Loucy (cell line): Measurements from ENCODE around the gene CIAO3.

Experiments
- H2AFZ ChIP-seq: fragments of 200-600 bp; sonication (generic); 2 replicates; pipeline ENCODE4 v1.6.0; 2016; ENCODE audit warnings: antibody characterized with exemption, mild to moderate bottlenecking, low read length, moderate library complexity
- H3F3A ChIP-seq: fragments of 200-600 bp; 2 replicates; pipeline ENCODE4 v1.6.0; 2016; ENCODE audit warnings: antibody characterized with exemption, low read depth, mild to moderate bottlenecking
- H3K27me3 ChIP-seq: fragments of 200-600 bp; sonication (generic); 2 replicates; pipeline ENCODE4 v1.6.1; 2014; ENCODE audit warnings: low read length, mild to moderate bottlenecking; ENCODE audit not compliant: insufficient read depth, poor library complexity, severe bottlenecking
- H3K36me3 ChIP-seq: fragments of 200-600 bp; sonication (generic); 2 replicates; pipeline ENCODE4 v1.6.1; 2016; ENCODE audit warnings: low read length; ENCODE audit not compliant: insufficient read depth
- H3K4me1 ChIP-seq: fragments of 200-600 bp; sonication (generic); 2 replicates; pipeline ENCODE4 v1.5.1; 2014; ENCODE audit warnings: low read length, mild to moderate bottlenecking; ENCODE audit not compliant: insufficient read depth, poor library complexity, severe bottlenecking
- H3K4me2 ChIP-seq: fragments of 200-600 bp; sonication (generic); 2 replicates; pipeline ENCODE4 v1.6.0; 2014; ENCODE audit warnings: antibody characterized with exemption, low read length, low read depth, mild to moderate bottlenecking; ENCODE audit not compliant: poor library complexity, severe bottlenecking
- H3K4me3 ChIP-seq: fragments of 200-600 bp; sonication (generic); 2 replicates; pipeline ENCODE4 v1.5.1; 2014; ENCODE audit warnings: low read length, mild to moderate bottlenecking, mixed read lengths; ENCODE audit not compliant: poor library complexity, severe bottlenecking
- H3K79me2 ChIP-seq: fragments of 200-600 bp; sonication (generic); 2 replicates; pipeline ENCODE4 v1.6.1; 2014; ENCODE audit warnings: low read length; ENCODE audit not compliant: insufficient read depth
- H3K9ac ChIP-seq: fragments of 200-600 bp; sonication (generic); 2 replicates; pipeline ENCODE4 v1.6.0; 2014; ENCODE audit warnings: mild to moderate bottlenecking, low read depth, low read length, moderate library complexity; ENCODE audit not compliant: poor library complexity, severe bottlenecking
- H3K9me2 ChIP-seq: fragments of 200-600 bp; sonication (generic); replicated peaks from 2 replicates; pipeline ENCODE4 v1.6.1; 2016; ENCODE audit warnings: low read depth, low read length, mixed read lengths
- H3K9me3 ChIP-seq: fragments of 200-600 bp; sonication (generic); 2 replicates; pipeline ENCODE4 v1.6.1; 2014; ENCODE audit warnings: mild to moderate bottlenecking, antibody characterized with exemption, low read length, low read depth; ENCODE audit not compliant: insufficient read depth
- H4K20me1 ChIP-seq: fragments of 200-600 bp; sonication (generic); 2 replicates; pipeline ENCODE4 v1.6.0; 2014; ENCODE audit warnings: antibody characterized with exemption, low read length, mild to moderate bottlenecking; ENCODE audit not compliant: insufficient read depth, poor library complexity, severe bottlenecking
- EZH2phosphoT487 ChIP-seq: fragments of 200-600 bp; IDR thresholded peaks from 2 replicates; pipeline ENCODE4 v1.6.1; 2018; ENCODE audit warnings: antibody characterized with exemption, mild to moderate bottlenecking, moderate library complexity, borderline replicate concordance
- TF ChIP-seq, protein P1 (sequence below): fragments of 200-600 bp; sonication (generic); conservative IDR thresholded peaks from 2 replicates; pipeline ENCODE4 v1.5.1; 2014; ENCODE audit warnings: mild to moderate bottlenecking, antibody characterized with exemption, low read length

CIAO3 gene

DNA sequence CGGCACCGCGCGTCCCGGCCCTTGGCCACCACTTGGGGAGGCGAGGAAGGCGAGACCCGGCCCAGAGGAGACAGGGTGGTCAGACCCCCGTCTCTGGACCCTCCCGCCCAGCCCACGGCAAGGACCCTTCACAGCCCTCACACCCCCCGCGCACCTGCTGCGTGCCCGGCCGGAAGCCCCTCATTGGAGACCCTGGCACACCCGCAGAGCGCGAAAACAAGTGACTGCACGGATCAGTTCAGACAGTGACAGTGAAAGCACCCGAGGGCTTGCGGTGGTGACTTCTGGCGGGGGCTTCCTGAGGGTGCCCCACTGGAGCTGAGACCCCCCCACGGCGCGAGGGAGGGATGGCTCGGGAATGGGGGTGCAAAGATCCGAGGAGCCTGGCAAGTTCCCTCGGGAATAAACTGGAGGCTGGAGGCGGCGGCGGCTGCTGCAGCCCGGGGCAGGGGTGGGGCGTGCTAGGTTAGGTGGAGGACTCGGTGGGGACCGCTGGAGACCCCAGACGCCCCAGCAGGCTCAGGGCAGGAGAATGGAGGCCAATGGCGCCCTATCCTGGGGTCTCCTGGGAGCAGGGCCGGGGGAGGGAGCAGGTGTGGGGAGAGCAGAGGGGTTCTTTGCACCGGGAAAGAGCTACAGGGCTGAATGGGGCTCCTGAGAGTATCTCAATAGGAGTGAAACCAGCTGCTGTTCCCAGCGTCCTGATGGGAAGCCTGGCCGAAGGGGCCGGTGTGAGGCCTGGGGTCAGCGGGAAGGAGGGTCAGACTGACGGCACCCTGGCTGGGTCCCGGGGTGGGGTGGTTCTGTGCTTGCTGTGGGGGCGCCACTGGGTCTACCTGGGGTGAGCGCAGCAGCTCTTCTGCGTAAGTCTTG lies 34.4 kb downstream of the CIAO3 start:
- no peaks in the 10 kb centered on the region for H4K20me1 ChIP-seq
- no peak overlapping the region for H2AFZ ChIP-seq
- no peaks in the 10 kb centered on the region for H3K9me3 ChIP-seq
- TF ChIP-seq, protein P1, sequence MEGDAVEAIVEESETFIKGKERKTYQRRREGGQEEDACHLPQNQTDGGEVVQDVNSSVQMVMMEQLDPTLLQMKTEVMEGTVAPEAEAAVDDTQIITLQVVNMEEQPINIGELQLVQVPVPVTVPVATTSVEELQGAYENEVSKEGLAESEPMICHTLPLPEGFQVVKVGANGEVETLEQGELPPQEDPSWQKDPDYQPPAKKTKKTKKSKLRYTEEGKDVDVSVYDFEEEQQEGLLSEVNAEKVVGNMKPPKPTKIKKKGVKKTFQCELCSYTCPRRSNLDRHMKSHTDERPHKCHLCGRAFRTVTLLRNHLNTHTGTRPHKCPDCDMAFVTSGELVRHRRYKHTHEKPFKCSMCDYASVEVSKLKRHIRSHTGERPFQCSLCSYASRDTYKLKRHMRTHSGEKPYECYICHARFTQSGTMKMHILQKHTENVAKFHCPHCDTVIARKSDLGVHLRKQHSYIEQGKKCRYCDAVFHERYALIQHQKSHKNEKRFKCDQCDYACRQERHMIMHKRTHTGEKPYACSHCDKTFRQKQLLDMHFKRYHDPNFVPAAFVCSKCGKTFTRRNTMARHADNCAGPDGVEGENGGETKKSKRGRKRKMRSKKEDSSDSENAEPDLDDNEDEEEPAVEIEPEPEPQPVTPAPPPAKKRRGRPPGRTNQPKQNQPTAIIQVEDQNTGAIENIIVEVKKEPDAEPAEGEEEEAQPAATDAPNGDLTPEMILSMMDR = no peak
- no peak for TF ChIP-seq EZH2phosphoT487
- H3K9ac ChIP-seq = no peak overlapping the region
- no peaks in the 10 kb centered on the region for H3K9me2 ChIP-seq
- H3F3A ChIP-seq = no peaks in the 10 kb centered on the region
- no peaks in the 10 kb centered on the region for H3K36me3 ChIP-seq
- H3K27me3 ChIP-seq = no peaks in the 10 kb centered on the region
- no peak overlapping the region for H3K4me3 ChIP-seq
- H3K79me2 ChIP-seq = no peaks in the 10 kb centered on the region
- H3K4me1 ChIP-seq = no peaks in the 10 kb centered on the region
- no peak overlapping the region for H3K4me2 ChIP-seq

DNA sequence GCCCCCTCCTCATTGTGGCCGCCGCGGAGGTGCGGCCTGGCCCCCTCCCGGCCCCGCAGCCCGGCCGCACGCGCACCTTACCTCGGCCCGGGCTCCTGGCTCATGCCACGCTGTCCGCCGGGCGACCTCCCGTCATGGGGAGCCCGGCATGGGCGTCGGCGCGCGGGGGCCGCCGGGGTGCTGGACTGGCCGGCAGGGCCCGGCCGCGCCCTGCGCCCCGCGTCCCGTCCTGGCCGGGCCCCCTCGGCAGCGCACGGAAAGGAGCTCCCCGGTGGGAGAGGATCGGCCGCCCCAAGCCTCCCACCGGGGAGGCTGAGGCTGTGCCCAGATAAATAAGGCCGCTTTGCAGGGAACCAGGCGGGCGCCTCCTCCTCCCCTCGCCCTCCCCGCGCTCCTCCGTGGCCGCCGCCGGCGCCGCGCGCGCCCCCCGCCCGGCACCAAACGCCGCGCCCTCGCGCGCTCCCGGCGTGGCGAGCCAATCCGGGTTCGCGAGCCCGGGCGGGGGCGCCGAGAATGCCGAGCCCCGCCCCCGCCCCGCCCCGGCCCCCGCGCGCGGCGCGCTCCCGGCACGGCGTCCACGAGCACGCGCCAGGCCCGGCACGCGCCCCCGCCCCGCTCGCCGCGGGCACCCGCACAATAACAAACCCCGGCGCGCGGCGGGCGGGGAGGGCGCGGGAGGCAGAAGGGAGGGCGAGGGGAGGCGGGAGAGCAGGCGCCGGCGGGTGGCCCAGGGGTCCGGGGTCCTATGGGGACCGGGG lies 35.2 kb downstream of the CIAO3 start, which contains the start of gene FBXL16:
Gene FBXL16 (minus strand): TSS at position 371 of the 758 bp plus-strand sequence. CDS start 8,396 bp downstream, outside the sequence.
- H3K9me3 ChIP-seq = no peaks in the 10 kb centered on the region
- H3K79me2 ChIP-seq = no peaks in the 10 kb centered on the region
- H2AFZ ChIP-seq = no peak within 1 kb of the TSS
- no peaks in the 10 kb centered on the region for H3F3A ChIP-seq
- no peaks in the 10 kb centered on the region for H3K36me3 ChIP-seq
- no peak within 1 kb of the TSS for H3K9ac ChIP-seq
- H3K4me2 ChIP-seq = no peak within 1 kb of the TSS
- H3K9me2 ChIP-seq = no peaks in the 10 kb centered on the region
- H3K4me1 ChIP-seq = no peaks in the 10 kb centered on the region
- H3K4me3 ChIP-seq = no peak within 1 kb of the TSS
- TF ChIP-seq, protein P1 = no peak
- TF ChIP-seq EZH2phosphoT487 = no peak
- H4K20me1 ChIP-seq = no peaks in the 10 kb centered on the region
- H3K27me3 ChIP-seq = no peaks in the 10 kb centered on the region

DNA sequence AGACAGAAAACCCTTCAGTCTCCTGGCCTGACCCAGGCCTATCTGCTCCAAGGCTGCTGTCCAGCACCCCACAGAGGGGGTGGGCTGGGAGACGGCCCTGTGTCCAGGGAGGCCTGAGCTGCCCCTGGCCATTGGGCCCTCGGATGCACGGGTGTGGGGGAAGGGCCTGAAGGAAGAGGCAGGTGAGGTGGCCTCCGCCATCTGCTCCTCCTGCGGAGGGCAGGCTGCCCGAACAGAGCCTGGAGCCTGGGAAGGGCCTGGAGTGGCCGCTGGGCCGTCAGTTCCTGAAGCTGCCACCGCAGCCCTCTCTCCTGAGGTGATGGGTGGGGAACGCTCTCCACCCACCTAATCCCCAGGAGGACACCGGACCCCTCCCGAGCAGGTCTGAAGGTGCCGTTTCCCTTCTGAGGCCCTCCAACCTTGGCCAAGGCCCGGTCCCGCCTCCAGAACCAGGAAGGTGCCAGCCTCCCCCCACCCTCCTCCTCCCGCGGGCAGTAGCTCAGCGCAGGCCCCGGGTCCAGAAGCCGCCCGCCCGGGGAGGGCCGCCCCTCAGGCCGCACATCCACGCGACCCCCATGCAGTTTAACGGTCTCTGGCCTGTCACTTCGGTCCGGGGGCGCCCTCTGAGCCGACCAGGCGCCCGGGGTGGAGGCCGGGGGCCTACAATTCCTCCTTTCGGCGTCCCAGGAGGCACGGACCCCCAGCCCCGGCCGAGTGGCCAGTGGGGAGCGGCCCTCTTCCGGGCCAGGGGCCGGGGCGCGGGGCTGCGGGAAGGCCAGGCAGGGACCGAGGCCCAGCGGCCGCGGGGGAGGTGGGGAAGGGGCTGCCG lies 36.0 kb downstream of the CIAO3 start:
- H3K27me3 ChIP-seq = no peaks in the 10 kb centered on the region
- H3K9me3 ChIP-seq = no peaks in the 10 kb centered on the region
- no peak overlapping the region for H3K9ac ChIP-seq
- no peaks in the 10 kb centered on the region for H3K79me2 ChIP-seq
- TF ChIP-seq, protein P1 = no peak
- no peak for TF ChIP-seq EZH2phosphoT487
- H2AFZ ChIP-seq = no peak overlapping the region
- no peak overlapping the region for H3K4me2 ChIP-seq
- H3F3A ChIP-seq = no peaks in the 10 kb centered on the region
- H3K4me3 ChIP-seq = no peak overlapping the region
- H4K20me1 ChIP-seq = no peaks in the 10 kb centered on the region
- H3K9me2 ChIP-seq = no peaks in the 10 kb centered on the region
- H3K4me1 ChIP-seq = no peaks in the 10 kb centered on the region
- no peaks in the 10 kb centered on the region for H3K36me3 ChIP-seq
